K562 (cell line): ENCODE results near the gene GNA15. TPM values are rescaled to one million over a fixed set of nuclear protein-coding genes. Genes with fewer than 3 reads are reported as not detected.
A peak's percentile ranks its signal among the peaks of the same experiment; 100 is the strongest.

ENCODE experiments used
- ATAC-seq: fragments of 200-7000 bp; cut with Tn5 transposase; 3 replicates; pipeline ENCODE4 v1.9.1; 2020; ENCODE audit warnings: moderate library complexity
- BruUV-seq: library from RNA; stranded (reverse); fragments of 400-500 nt; replicated peaks from 2 replicates; lab custom pipeline; 2021; lab: Mats Ljungman, UMichigan
- CTCF ChIA-PET: fragments of 300-600 bp; formaldehyde crosslinking; extraction: SDS; loops from one replicate; lab custom pipeline; 2021; ENCODE audit warnings: low intra/inter-chr PET ratio; lab: Yijun Ruan, JAX
- POLR2A ChIA-PET: fragments of 300-600, 350-650 bp; sonication (Branson Sonifier 250); formaldehyde crosslinking; extraction: SDS; loops from one replicate; lab custom pipeline; 2021; ENCODE audit warnings: antibody characterized with exemption, inconsistent platforms; lab: Yijun Ruan, JAX
- DNase-seq, 4 experiments: peaks; one replicate each; pipeline versions ENCODE4 v3.0.0 to v3.0.0-alpha.2; 2011 to 2018; ENCODE audit warnings: low spot score in 3 of 4, mixed read lengths in 3 of 4; ENCODE audit errors: extremely low read depth in 1 of 4
- FAIRE-seq: peaks from 2 replicates; lab custom pipeline; 2011; peaks lifted over from hg19 to GRCh38; lab: Jason Lieb, UNC
- H2AFZ ChIP-seq: 2 replicates; pipeline ENCODE4 v1.6.0; 2011; ENCODE audit warnings: low read depth, low read length, control low read depth, inconsistent platforms
- H3K27ac ChIP-seq: fragments of 200-600 bp; 3 replicates; pipeline ENCODE4 v1.8.0; 2011; ENCODE audit warnings: low read depth, mild to moderate bottlenecking, control low read depth, inconsistent platforms, low read length, moderate library complexity, mixed read lengths; ENCODE audit errors: extremely low read depth
- H3K27me3 ChIP-seq, 2 experiments: fragments of 300-600 bp in 1 of 2; 2 replicates in 1 of 2; 3 replicates in 1 of 2; pipeline versions ENCODE4 v1.6.0 to v1.8.0; 2011; ENCODE audit warnings: inconsistent platforms in 2 of 2, low read length in 2 of 2, mild to moderate bottlenecking in 1 of 2, mixed read lengths in 1 of 2, moderate library complexity in 1 of 2; ENCODE audit not compliant: control insufficient read depth in 2 of 2, insufficient read depth in 2 of 2
- H3K36me3 ChIP-seq: fragments of 300-600 bp; 3 replicates; pipeline ENCODE4 v1.8.0; 2011; ENCODE audit warnings: mild to moderate bottlenecking, low read length, inconsistent platforms; ENCODE audit not compliant: control insufficient read depth, insufficient read depth
- H3K4me1 ChIP-seq, 2 experiments: fragments of 200-600 bp in 1 of 2; replicated peaks in 1 of 2; 2 replicates in 1 of 2; 3 replicates in 1 of 2; pipeline versions ENCODE4 v1.5.1 to v1.8.0; 2011; ENCODE audit warnings: inconsistent platforms in 2 of 2, low read length in 2 of 2, mild to moderate bottlenecking in 1 of 2, mixed read lengths in 1 of 2, moderate library complexity in 1 of 2; ENCODE audit not compliant: control insufficient read depth in 2 of 2, insufficient read depth in 2 of 2
- H3K4me2 ChIP-seq: 2 replicates; pipeline ENCODE4 v1.6.1; 2011; ENCODE audit warnings: low read length, control low read depth, inconsistent platforms, mixed read lengths; ENCODE audit not compliant: insufficient read depth
- H3K4me3 ChIP-seq: fragments of 200-600 bp; sonication (generic), shearing (Covaris generic); 2 replicates; pipeline ENCODE4 v1.5.1; 2016; ENCODE audit warnings: control low read depth, inconsistent platforms
- H3K79me2 ChIP-seq: fragments of 200-600 bp; 3 replicates; pipeline ENCODE4 v1.8.0; 2011; ENCODE audit warnings: low read length, inconsistent platforms; ENCODE audit not compliant: control insufficient read depth, insufficient read depth
- H3K9ac ChIP-seq, 2 experiments: 2 replicates each; pipeline versions ENCODE4 v1.6.0 to v1.6.1; 2011; ENCODE audit warnings: low read depth in 2 of 2, low read length in 2 of 2, control low read depth in 1 of 2, inconsistent platforms in 1 of 2, mild to moderate bottlenecking in 1 of 2, mixed read lengths in 1 of 2; ENCODE audit not compliant: insufficient read depth in 1 of 2
- H3K9me1 ChIP-seq: one replicate; pipeline ENCODE4 v1.6.0; 2011; ENCODE audit warnings: inconsistent platforms, mild to moderate bottlenecking, low read length, moderate library complexity; ENCODE audit not compliant: control insufficient read depth, insufficient read depth
- H3K9me3 ChIP-seq: replicated peaks from 2 replicates; pipeline ENCODE4 v1.5.1; 2011; ENCODE audit warnings: low read depth, low read length, inconsistent platforms; ENCODE audit not compliant: control insufficient read depth, insufficient read depth
- H4K20me1 ChIP-seq: replicated peaks from 2 replicates; pipeline ENCODE4 v1.6.1; 2011; ENCODE audit warnings: low read length, inconsistent platforms, mixed read lengths; ENCODE audit not compliant: control insufficient read depth, insufficient read depth
- SMAD1 ChIP-seq: fragments of 150-350 bp; IDR thresholded peaks from 2 replicates; pipeline ENCODE4 v1.6.1; 2014; ENCODE audit warnings: low read length, low read depth; ENCODE audit not compliant: partially characterized antibody
- WGBS: fragments of 100-300 bp; shearing (Covaris generic); methylation state at CpG from one replicate; pipeline ENCODE4 v1.1.6; 2016; ENCODE audit warnings: low coverage, mixed read lengths; ENCODE audit not compliant: insufficient coverage; ENCODE audit errors: missing lambda C conversion rate; 5-methylcytosine and 5-hydroxymethylcytosine counted together
- in situ Hi-C: fragments of 300-500 bp; cut with MboI; formaldehyde crosslinking; loops from 4 replicates; pipeline ENCODE4 v1.15.0; 2018; ENCODE audit warnings: inconsistent platforms, mixed read lengths
- intact Hi-C: fragments of 100-400 bp; cut with micrococcal nuclease; formaldehyde crosslinking; loops from 2 replicates; pipeline ENCODE4 v1.14.2; 2022
- polyA plus RNA-seq, 8 experiments: library from polyadenylated mRNA; depleted of rRNA in 4 of 8; stranded (reverse) in 5 of 8; unstranded in 3 of 8; fragments of >200 nt; fragmentation: Nextera tagmentation in 2 of 8; fragmentation: Illumina TruSeq in 1 of 8; extraction: Ambion mirVana in 2 of 8; extraction: Trizol in 1 of 8; gene quantifications; 2 replicates each; pipeline versions ENCODE4 v1.2.1 to v1.2.3, GENCODE V29; 2011 to 2014; ENCODE audit warnings: inconsistent platforms in 1 of 8, missing spikeins in 1 of 8
- total RNA-seq, 7 experiments: library from RNA; depleted of rRNA in 6 of 7; stranded (reverse); fragments of >200 nt in 6 of 7; fragmentation: Illumina TruSeq in 2 of 7; extraction: Trizol in 2 of 7; gene quantifications; 2 replicates each; pipeline versions ENCODE4 v1.2.1 to v1.2.3, GENCODE V29; 2011 to 2021; ENCODE audit warnings: low replicate concordance in 1 of 7
- TF ChIP-seq, protein P1 (sequence below): sonication (generic); formaldehyde crosslinking; IDR thresholded peaks from 2 replicates; pipeline ENCODE4 v1.8.1; 2022; ENCODE audit warnings: missing genetic modification reagents
- TF ChIP-seq, protein P2 (sequence below): sonication (generic); formaldehyde crosslinking; IDR thresholded peaks from 2 replicates; pipeline ENCODE4 v1.8.0; 2022; ENCODE audit warnings: mild to moderate bottlenecking, missing genetic modification reagents, borderline replicate concordance

The GNA15 gene
- total and polyA plus RNA-seq, 9 of the 15 experiments (the other 6 are each of a cell fraction or from before 2014, with no cell fraction given): 0.03 to 0.24 (median 0.11) TPM; not detected in 1

DNA sequence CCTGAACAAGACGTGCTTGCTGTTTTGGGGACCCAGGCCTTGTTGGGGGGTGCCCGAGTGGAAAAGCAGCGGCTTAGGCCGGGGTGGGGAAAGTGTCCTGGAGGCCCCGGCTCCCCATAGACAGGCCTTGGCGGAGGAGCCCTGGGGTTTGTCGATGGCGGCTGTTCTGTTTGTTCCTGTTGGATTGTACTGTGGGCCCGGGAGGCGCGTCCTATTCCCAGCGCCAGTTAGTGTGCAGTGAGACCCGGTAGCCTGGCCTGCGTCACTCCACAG, 61.0 kb downstream of the GNA15 start:
- Histone ChIP-seq H3K9me1 (no peaks in the 10 kb centered on the region), H2AFZ (no peak overlapping the region), H3K9ac (peak overlapping the region in 1 of 2 experiments; percentile 58; a peak in 1 of 4 replicates), H3K27me3 (no peaks in the 10 kb centered on the region), H4K20me1 (peaks cover 7% of the 10 kb centered on the region; the same call in 1 of the 2 replicates), H3K36me3 (peaks cover 67% of the 10 kb centered on the region; the same call in 1 of the 3 replicates), H3K79me2 (peaks cover 32% of the 10 kb centered on the region), H3K4me3 (no peak overlapping the region), H3K27ac (no peak overlapping the region), H3K4me2 (no peak overlapping the region), H3K4me1 (peaks cover 11 to 70% of the 10 kb centered on the region in 2 experiments), H3K9me3 (no peaks in the 10 kb centered on the region)
- ChIA-PET POLR2A (interaction anchor here (1.2 kb wide), 1 partner anchor 88 kb away, joined by 4 read pairs; no protein-coding TSS in a partner anchor), CTCF (no interaction called here)
- in situ Hi-C loops: no loop called here
- TF ChIP-seq, protein P1, sequence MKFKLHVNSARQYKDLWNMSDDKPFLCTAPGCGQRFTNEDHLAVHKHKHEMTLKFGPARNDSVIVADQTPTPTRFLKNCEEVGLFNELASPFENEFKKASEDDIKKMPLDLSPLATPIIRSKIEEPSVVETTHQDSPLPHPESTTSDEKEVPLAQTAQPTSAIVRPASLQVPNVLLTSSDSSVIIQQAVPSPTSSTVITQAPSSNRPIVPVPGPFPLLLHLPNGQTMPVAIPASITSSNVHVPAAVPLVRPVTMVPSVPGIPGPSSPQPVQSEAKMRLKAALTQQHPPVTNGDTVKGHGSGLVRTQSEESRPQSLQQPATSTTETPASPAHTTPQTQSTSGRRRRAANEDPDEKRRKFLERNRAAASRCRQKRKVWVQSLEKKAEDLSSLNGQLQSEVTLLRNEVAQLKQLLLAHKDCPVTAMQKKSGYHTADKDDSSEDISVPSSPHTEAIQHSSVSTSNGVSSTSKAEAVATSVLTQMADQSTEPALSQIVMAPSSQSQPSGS: no peak
- TF ChIP-seq, protein P2, sequence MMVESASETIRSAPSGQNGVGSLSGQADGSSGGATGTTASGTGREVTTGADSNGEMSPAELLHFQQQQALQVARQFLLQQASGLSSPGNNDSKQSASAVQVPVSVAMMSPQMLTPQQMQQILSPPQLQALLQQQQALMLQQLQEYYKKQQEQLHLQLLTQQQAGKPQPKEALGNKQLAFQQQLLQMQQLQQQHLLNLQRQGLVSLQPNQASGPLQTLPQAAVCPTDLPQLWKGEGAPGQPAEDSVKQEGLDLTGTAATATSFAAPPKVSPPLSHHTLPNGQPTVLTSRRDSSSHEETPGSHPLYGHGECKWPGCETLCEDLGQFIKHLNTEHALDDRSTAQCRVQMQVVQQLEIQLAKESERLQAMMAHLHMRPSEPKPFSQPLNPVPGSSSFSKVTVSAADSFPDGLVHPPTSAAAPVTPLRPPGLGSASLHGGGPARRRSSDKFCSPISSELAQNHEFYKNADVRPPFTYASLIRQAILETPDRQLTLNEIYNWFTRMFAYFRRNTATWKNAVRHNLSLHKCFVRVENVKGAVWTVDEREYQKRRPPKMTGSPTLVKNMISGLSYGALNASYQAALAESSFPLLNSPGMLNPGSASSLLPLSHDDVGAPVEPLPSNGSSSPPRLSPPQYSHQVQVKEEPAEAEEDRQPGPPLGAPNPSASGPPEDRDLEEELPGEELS (CRISPR knock-in tag): no peak
- TF ChIP-seq SMAD1: no peak
- WGBS: 95% methylated on average over 11 of the region's 14 CpGs
- DNase-seq (no peak), ATAC-seq (no peak), FAIRE-seq (no peak)
- intact Hi-C loops: no loop called here
- BruUV-seq: no TSS peak
